IPS DF 6.9 (cell line): ENCODE results near the gene DDX10.

ENCODE experiments used
- DNase-seq: peaks from one replicate; pipeline ENCODE4 v3.0.0-alpha.2; 2013; ENCODE audit warnings: low read depth, low spot score
- H3K27ac ChIP-seq: one replicate; pipeline ENCODE4 v1.5.1; 2013; ENCODE audit warnings: low read length, control low read depth
- H3K27me3 ChIP-seq: 2 replicates; pipeline ENCODE4 v1.6.1; 2013; ENCODE audit warnings: mild to moderate bottlenecking, low read length; ENCODE audit not compliant: control insufficient read depth, insufficient read depth
- H3K36me3 ChIP-seq: 2 replicates; pipeline ENCODE4 v1.6.1; 2013; ENCODE audit warnings: low read length; ENCODE audit not compliant: control insufficient read depth, insufficient read depth
- H3K4me1 ChIP-seq: 2 replicates; pipeline ENCODE4 v1.6.1; 2013; ENCODE audit warnings: low read length; ENCODE audit not compliant: control insufficient read depth, insufficient read depth
- H3K4me3 ChIP-seq: 2 replicates; pipeline ENCODE4 v1.5.1; 2013; ENCODE audit warnings: mild to moderate bottlenecking, low read length
- H3K9me3 ChIP-seq: 2 replicates; pipeline ENCODE4 v1.6.1; 2013; ENCODE audit warnings: low read length, inconsistent platforms; ENCODE audit not compliant: control insufficient read depth, insufficient read depth
- WGBS: extraction: QIAGEN DNeasy Blood & Tissue Kit; methylation state at CpG from one replicate; pipeline ENCODE4 v1.1.7; 2013; ENCODE audit warnings: mixed read lengths, missing lambda C conversion rate; ENCODE audit not compliant: insufficient read length, insufficient coverage; 5-methylcytosine and 5-hydroxymethylcytosine counted together

The DDX10 gene

GRCh38 chr11:108664730-108665525, at the start of gene DDX10:
TSS of gene DDX10 (plus strand) at chr11:108665069. CDS start at chr11:108665154, 85 bp downstream.
- Histone ChIP-seq H3K36me3 (no peaks in the 10 kb centered on the region), H3K9me3 (no peaks in the 10 kb centered on the region), H3K4me1 (no peaks in the 10 kb centered on the region), H3K4me3 (peak within 1 kb of the TSS; percentile 73; the same call in 1 of the 2 replicates), H3K27ac (no peak within 1 kb of the TSS), H3K27me3 (no peaks in the 10 kb centered on the region)
- WGBS = no CpG with 5 or more reads among the region's 61 CpGs
- DNase-seq = peak; percentile 97

GRCh38 chr11:108616549-108616948, 48.3 kb upstream of the DDX10 start:
- no CpG with 5 or more reads among the region's 3 CpGs for WGBS

GRCh38 chr11:108617055-108617454, 47.8 kb upstream of the DDX10 start:
- no CpG with 5 or more reads among the region's 4 CpGs for WGBS
- no peak for DNase-seq
- no peak overlapping the region for H3K27ac ChIP-seq

More at GRCh38 chr11:108616549-108616948, 48.3 kb upstream of the DDX10 start:
- no peaks in the 10 kb centered on the region for H3K9me3 ChIP-seq
- H3K36me3 ChIP-seq = no peaks in the 10 kb centered on the region
- no peak for DNase-seq
- H3K4me1 ChIP-seq = no peaks in the 10 kb centered on the region
- H3K4me3 ChIP-seq = no peak overlapping the region
- H3K27ac ChIP-seq = no peak overlapping the region
- H3K27me3 ChIP-seq = no peaks in the 10 kb centered on the region

GRCh38 chr11:108618529-108618928, 46.3 kb upstream of the DDX10 start:
- Histone ChIP-seq H3K27ac (no peak overlapping the region), H3K36me3 (no peaks in the 10 kb centered on the region), H3K4me3 (no peak overlapping the region), H3K4me1 (no peaks in the 10 kb centered on the region), H3K27me3 (no peaks in the 10 kb centered on the region), H3K9me3 (no peaks in the 10 kb centered on the region)
- DNase-seq = no peak
- WGBS = no CpG with 5 or more reads among the region's 1 CpG

More at GRCh38 chr11:108617055-108617454, 47.8 kb upstream of the DDX10 start:
- H3K36me3 ChIP-seq = no peaks in the 10 kb centered on the region
- H3K4me3 ChIP-seq = no peak overlapping the region
- H3K4me1 ChIP-seq = no peaks in the 10 kb centered on the region
- no peaks in the 10 kb centered on the region for H3K27me3 ChIP-seq
- H3K9me3 ChIP-seq = no peaks in the 10 kb centered on the region

- Histone ChIP-seq H3K36me3 (no peaks in the 10 kb centered on the region), H3K4me1 (no peaks in the 10 kb centered on the region), H3K4me3 (no peak overlapping the region), H3K9me3 (no peaks in the 10 kb centered on the region), H3K27ac (no peak overlapping the region), H3K27me3 (no peaks in the 10 kb centered on the region)
- no CpG with 5 or more reads among the region's 2 CpGs for WGBS
- no peak for DNase-seq
Observed at GRCh38 chr11:108620958-108621772, 43.7 kb upstream of the DDX10 start.

- Histone ChIP-seq H3K36me3 (no peaks in the 10 kb centered on the region), H3K9me3 (no peaks in the 10 kb centered on the region), H3K4me3 (no peak overlapping the region), H3K4me1 (no peaks in the 10 kb centered on the region), H3K27ac (no peak overlapping the region), H3K27me3 (no peaks in the 10 kb centered on the region)
- WGBS = no CpG with 5 or more reads among the region's 2 CpGs
- no peak for DNase-seq
Observed at GRCh38 chr11:108622341-108622740, 42.5 kb upstream of the DDX10 start.

- H3K27ac ChIP-seq = no peak overlapping the region
- H3K36me3 ChIP-seq = no peaks in the 10 kb centered on the region
- H3K4me3 ChIP-seq = no peak overlapping the region
- H3K27me3 ChIP-seq = no peaks in the 10 kb centered on the region
- H3K9me3 ChIP-seq = no peaks in the 10 kb centered on the region; the same call in 1 of the 2 replicates
- no peaks in the 10 kb centered on the region for H3K4me1 ChIP-seq
- no peak for DNase-seq
- no CpG with 5 or more reads among the region's 5 CpGs for WGBS
Observed at GRCh38 chr11:108624196-108624925, 40.5 kb upstream of the DDX10 start.

- no peaks in the 10 kb centered on the region for H3K27me3 ChIP-seq
- no peak for DNase-seq
- no peak overlapping the region for H3K27ac ChIP-seq
- no peaks in the 10 kb centered on the region for H3K4me1 ChIP-seq
- no peaks in the 10 kb centered on the region; the same call in 1 of the 2 replicates for H3K9me3 ChIP-seq
- WGBS = no CpG with 5 or more reads among the region's 10 CpGs
- H3K36me3 ChIP-seq = no peaks in the 10 kb centered on the region
- H3K4me3 ChIP-seq = no peak overlapping the region
Observed at GRCh38 chr11:108628326-108628725, 36.5 kb upstream of the DDX10 start.

- Histone ChIP-seq H3K27me3 (no peaks in the 10 kb centered on the region), H3K27ac (no peak overlapping the region), H3K9me3 (no peaks in the 10 kb centered on the region; the same call in 1 of the 2 replicates), H3K4me1 (no peaks in the 10 kb centered on the region), H3K4me3 (no peak overlapping the region), H3K36me3 (no peaks in the 10 kb centered on the region)
- DNase-seq = no peak
- WGBS = no CpG with 5 or more reads among the region's 2 CpGs
Observed at GRCh38 chr11:108628812-108629211, 36.1 kb upstream of the DDX10 start.

GRCh38 chr11:108629274-108629673, 35.6 kb upstream of the DDX10 start:
- WGBS = no CpG with 5 or more reads among the region's 3 CpGs
- H3K27me3 ChIP-seq = no peaks in the 10 kb centered on the region
- DNase-seq = no peak

More at GRCh38 chr11:108629274-108629673, 35.6 kb upstream of the DDX10 start:
- no peak overlapping the region for H3K4me3 ChIP-seq
- no peak overlapping the region for H3K27ac ChIP-seq
- H3K4me1 ChIP-seq = no peaks in the 10 kb centered on the region
- H3K36me3 ChIP-seq = no peaks in the 10 kb centered on the region
- H3K9me3 ChIP-seq = no peaks in the 10 kb centered on the region; the same call in 1 of the 2 replicates
